ENCODE data around the gene TSBP1. TPM values are rescaled to one million over a fixed set of nuclear protein-coding genes. Genes with fewer than 3 reads are reported as not detected.

TSBP1 gene
- total RNA-seq, 1 donor from 2014 or later, result not detected

- intact Hi-C loops (cut with DNase I), result loop anchor here (10.0 kb wide), 1 partner anchor 129 kb away; no protein-coding TSS in a partner anchor
- peak; percentile 61 for ATAC-seq
- no peak for DNase-seq (ENCODE audit: missing footprints)
These were observed 127.4 kb downstream of the TSBP1 start for GRCh38 chr6:32244270-32244669.

Other genes with a start within 250 kb of the TSBP1 start
- 24.4 TPM for gene ATF6B, start 243.7 kb downstream of the TSBP1 start, total RNA-seq
- 2.8 TPM for gene FKBPL, start 241.6 kb downstream of the TSBP1 start, total RNA-seq
- 0.46 TPM for gene PRRT1, start 220.0 kb downstream of the TSBP1 start, total RNA-seq
- gene PPT2, start 217.8 kb downstream of the TSBP1 start, total RNA-seq, result 22.8 TPM
- 7.8 TPM for gene EGFL8, start 207.3 kb downstream of the TSBP1 start, total RNA-seq
- 48.2 TPM for gene AGPAT1, start 195.8 kb downstream of the TSBP1 start, total RNA-seq
- gene RNF5, start 193.5 kb downstream of the TSBP1 start, total RNA-seq, result 97.5 TPM
- 2.0 TPM for gene AGER, start 187.7 kb downstream of the TSBP1 start, total RNA-seq
- 42.9 TPM for gene PBX2, start 181.7 kb downstream of the TSBP1 start, total RNA-seq
- 6.3 TPM for gene GPSM3, start 179.3 kb downstream of the TSBP1 start, total RNA-seq
- 24.4 TPM for gene NOTCH4, start 147.8 kb downstream of the TSBP1 start, total RNA-seq
- not detected for gene BTNL2, start 35.3 kb upstream of the TSBP1 start, total RNA-seq
- gene HLA-DRA, start 68.0 kb upstream of the TSBP1 start, total RNA-seq, result 99.2 TPM
- gene HLA-DRB5, start 158.4 kb upstream of the TSBP1 start, total RNA-seq, result 21.2 TPM
- 32.4 TPM for gene HLA-DRB1, start 217.9 kb upstream of the TSBP1 start, total RNA-seq

Data from Right ventricle myocardium inferior (tissue), 1 donor.